ENCODE data around the gene SH3BP2. TPM values are rescaled to one million over a fixed set of nuclear protein-coding genes. Genes with fewer than 3 reads are reported as not detected.

The SH3BP2 gene
- polyA plus RNA-seq, 1 donor (not counting 4 experiments of a cell fraction or from before 2014, with no cell fraction given) = 11.2 TPM

GRCh38 chr4:2795893-2796848 is 3.3 kb downstream of the SH3BP2 start:
- H3K9me3 ChIP-seq (ENCODE audit: control insufficient read depth, low read depth, low read length) = no peaks in the 10 kb centered on the region
- dilution Hi-C loops (cut with MboI; ENCODE audit: extremely low pct_ligation_motif_present, low sequenced_read_pairs) = no loop called here
- TF ChIP-seq, protein P1, sequence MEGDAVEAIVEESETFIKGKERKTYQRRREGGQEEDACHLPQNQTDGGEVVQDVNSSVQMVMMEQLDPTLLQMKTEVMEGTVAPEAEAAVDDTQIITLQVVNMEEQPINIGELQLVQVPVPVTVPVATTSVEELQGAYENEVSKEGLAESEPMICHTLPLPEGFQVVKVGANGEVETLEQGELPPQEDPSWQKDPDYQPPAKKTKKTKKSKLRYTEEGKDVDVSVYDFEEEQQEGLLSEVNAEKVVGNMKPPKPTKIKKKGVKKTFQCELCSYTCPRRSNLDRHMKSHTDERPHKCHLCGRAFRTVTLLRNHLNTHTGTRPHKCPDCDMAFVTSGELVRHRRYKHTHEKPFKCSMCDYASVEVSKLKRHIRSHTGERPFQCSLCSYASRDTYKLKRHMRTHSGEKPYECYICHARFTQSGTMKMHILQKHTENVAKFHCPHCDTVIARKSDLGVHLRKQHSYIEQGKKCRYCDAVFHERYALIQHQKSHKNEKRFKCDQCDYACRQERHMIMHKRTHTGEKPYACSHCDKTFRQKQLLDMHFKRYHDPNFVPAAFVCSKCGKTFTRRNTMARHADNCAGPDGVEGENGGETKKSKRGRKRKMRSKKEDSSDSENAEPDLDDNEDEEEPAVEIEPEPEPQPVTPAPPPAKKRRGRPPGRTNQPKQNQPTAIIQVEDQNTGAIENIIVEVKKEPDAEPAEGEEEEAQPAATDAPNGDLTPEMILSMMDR (optimal IDR thresholded peaks at IDR 0.05 in 1 of 3, IDR thresholded peaks at IDR 0.05 in 1 of 3, conservative IDR thresholded peaks at IDR 0.05 in 1 of 3; ENCODE audit: extremely low read depth in 1 of 3, insufficient read depth in 2 of 3, low read length in 3 of 3) = peak in 1 of 3 experiments; percentile 12
- TF ChIP-seq EZH2 (IDR thresholded peaks at IDR 0.05; ENCODE audit: low read length) = no peak
- no peaks in the 10 kb centered on the region for H3K9me1 ChIP-seq (ENCODE audit: control insufficient read depth, extremely low read depth, insufficient read depth, low read length)
- H3K36me3 ChIP-seq (ENCODE audit: control insufficient read depth in 2 of 2, extremely low read depth in 1 of 2, insufficient read depth in 2 of 2, low read length in 2 of 2) = no peaks in the 10 kb centered on the region
- H3K79me2 ChIP-seq (ENCODE audit: control insufficient read depth, insufficient read depth, low read length) = no peaks in the 10 kb centered on the region
- H3K27ac ChIP-seq (ENCODE audit: control insufficient read depth, insufficient read depth, low read length) = peak overlapping the region; percentile 50
- H3K27me3 ChIP-seq (ENCODE audit: control insufficient read depth, extremely low read depth, insufficient read depth, low read length) = peaks cover 10% of the 10 kb centered on the region
- no peaks in the 10 kb centered on the region for H4K20me1 ChIP-seq (ENCODE audit: control insufficient read depth, extremely low read depth, insufficient read depth, low read length)
- no peak overlapping the region for H3K4me3 ChIP-seq (ENCODE audit: control insufficient read depth in 2 of 3, extremely low read depth in 1 of 3, insufficient read depth in 2 of 3, low read depth in 1 of 3, low read length in 3 of 3)
- FAIRE-seq (peak; percentile 90), DNase-seq (ENCODE audit: low read depth, low spot score) (peak; percentile 69)
- peak overlapping the region; percentile 48 for H2AFZ ChIP-seq (ENCODE audit: control insufficient read depth, low read length)
- peak overlapping the region; percentile 52 for H3K4me2 ChIP-seq (ENCODE audit: control insufficient read depth, extremely low read depth, insufficient read depth, low read depth, low read length)
- peak overlapping the region; percentile 59 for H3K9ac ChIP-seq (ENCODE audit: control insufficient read depth, extremely low read depth, insufficient read depth, low read length)
- H3K4me1 ChIP-seq (ENCODE audit: control insufficient read depth, extremely low read depth, insufficient read depth, low read length) = peaks cover 71% of the 10 kb centered on the region

GRCh38 chr4:2796849-2797544 is 4.1 kb downstream of the SH3BP2 start:
- H3K4me2 ChIP-seq (ENCODE audit: control insufficient read depth, extremely low read depth, insufficient read depth, low read depth, low read length) = peak overlapping the region; percentile 52

More at GRCh38 chr4:2796849-2797544, 4.1 kb downstream of the SH3BP2 start:
- Histone ChIP-seq H4K20me1 (ENCODE audit: control insufficient read depth, extremely low read depth, insufficient read depth, low read length) (no peaks in the 10 kb centered on the region), H3K27me3 (ENCODE audit: control insufficient read depth, extremely low read depth, insufficient read depth, low read length) (peaks cover 4% of the 10 kb centered on the region), H3K9me1 (ENCODE audit: control insufficient read depth, extremely low read depth, insufficient read depth, low read length) (no peaks in the 10 kb centered on the region), H3K4me3 (ENCODE audit: control insufficient read depth in 2 of 3, extremely low read depth in 1 of 3, insufficient read depth in 2 of 3, low read depth in 1 of 3, low read length in 3 of 3) (no peak overlapping the region), H3K9ac (ENCODE audit: control insufficient read depth, extremely low read depth, insufficient read depth, low read length) (peak overlapping the region; percentile 59), H3K4me1 (ENCODE audit: control insufficient read depth, extremely low read depth, insufficient read depth, low read length) (peaks cover 74% of the 10 kb centered on the region), H3K36me3 (ENCODE audit: control insufficient read depth in 2 of 2, extremely low read depth in 1 of 2, insufficient read depth in 2 of 2, low read length in 2 of 2) (no peaks in the 10 kb centered on the region), H3K9me3 (ENCODE audit: control insufficient read depth, low read depth, low read length) (no peaks in the 10 kb centered on the region), H2AFZ (ENCODE audit: control insufficient read depth, low read length) (peak overlapping the region; percentile 48), H3K79me2 (ENCODE audit: control insufficient read depth, insufficient read depth, low read length) (no peaks in the 10 kb centered on the region), H3K27ac (ENCODE audit: control insufficient read depth, insufficient read depth, low read length) (peak overlapping the region; percentile 16)
- no peak for DNase-seq (ENCODE audit: low read depth, low spot score)
- TF ChIP-seq EZH2 (IDR thresholded peaks at IDR 0.05; ENCODE audit: low read length) = no peak
- TF ChIP-seq, protein P1 (optimal IDR thresholded peaks at IDR 0.05 in 1 of 3, IDR thresholded peaks at IDR 0.05 in 1 of 3, conservative IDR thresholded peaks at IDR 0.05 in 1 of 3; ENCODE audit: extremely low read depth in 1 of 3, insufficient read depth in 2 of 3, low read length in 3 of 3) = no peak
- FAIRE-seq = no peak
- dilution Hi-C loops (cut with MboI; ENCODE audit: extremely low pct_ligation_motif_present, low sequenced_read_pairs) = no loop called here

Data from keratinocyte (primary cell).